G401 (cell line): Measurements from ENCODE around the gene ENTPD2. TPM values are rescaled to one million over a fixed set of nuclear protein-coding genes. Genes with fewer than 3 reads are reported as not detected.
"Not testable (repeated sequence)": the region's sequence is repeated elsewhere in the genome, so short reads cannot be mapped to it uniquely, and the experiment has no call there.

Experiments used
- DNase-seq: peaks from one replicate; pipeline ENCODE4 v3.0.0-alpha.2; 2015; ENCODE audit warnings: low spot score
- in situ Hi-C: cut with HindIII; loops from 2 replicates; pipeline ENCODE4 v1.10.0; 2016; ENCODE audit warnings: low sequenced_read_pairs, mixed read lengths
- total RNA-seq: library from RNA; depleted of rRNA; stranded (reverse); fragments of >200 nt; shearing (Covaris generic); gene quantifications from 2 replicates; pipeline ENCODE4 v1.2.3, GENCODE V29; 2014

Gene ENTPD2
- total RNA-seq, 1 experiment from 2014 or later = not detected

DNA sequence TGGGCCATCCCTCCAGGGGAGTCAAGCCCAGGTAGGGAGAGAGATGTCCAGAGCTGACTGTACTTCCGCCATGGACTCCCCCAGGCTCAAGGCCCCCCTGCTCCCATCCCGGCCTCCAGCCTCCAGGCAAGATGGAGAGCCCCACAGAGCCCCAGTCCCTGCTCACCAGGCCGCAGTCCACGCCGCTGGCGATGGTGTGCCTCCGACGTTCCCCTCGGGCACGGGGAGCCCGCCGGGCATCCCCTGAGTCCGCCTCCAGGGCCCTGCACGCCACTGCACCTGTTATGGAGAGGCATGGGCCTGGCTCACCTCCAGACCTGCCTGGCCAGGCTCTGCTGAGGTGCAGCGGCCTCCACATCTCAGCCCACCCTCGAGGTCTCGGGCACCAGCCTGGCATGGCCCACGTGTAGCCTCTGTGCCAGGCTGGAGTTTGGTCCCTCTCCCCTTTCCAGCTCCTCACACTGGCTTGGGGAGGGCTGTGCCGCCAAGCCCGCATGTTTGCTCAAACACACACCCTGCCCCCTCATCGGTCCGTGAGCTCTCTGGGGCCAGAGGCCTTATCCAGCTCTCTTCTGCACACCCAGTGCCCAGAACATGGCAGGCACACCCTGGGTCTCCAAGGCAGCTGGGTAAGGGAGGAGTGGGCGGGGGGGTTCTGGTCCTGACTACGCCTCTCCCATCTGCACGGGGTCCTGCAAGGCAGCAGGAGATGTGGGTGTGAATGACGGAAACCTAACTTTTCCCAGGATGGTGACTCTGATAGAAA is 12.4 kb upstream of the ENTPD2 start:
- no peak for DNase-seq
- in situ Hi-C loops = no loop called here

DNA sequence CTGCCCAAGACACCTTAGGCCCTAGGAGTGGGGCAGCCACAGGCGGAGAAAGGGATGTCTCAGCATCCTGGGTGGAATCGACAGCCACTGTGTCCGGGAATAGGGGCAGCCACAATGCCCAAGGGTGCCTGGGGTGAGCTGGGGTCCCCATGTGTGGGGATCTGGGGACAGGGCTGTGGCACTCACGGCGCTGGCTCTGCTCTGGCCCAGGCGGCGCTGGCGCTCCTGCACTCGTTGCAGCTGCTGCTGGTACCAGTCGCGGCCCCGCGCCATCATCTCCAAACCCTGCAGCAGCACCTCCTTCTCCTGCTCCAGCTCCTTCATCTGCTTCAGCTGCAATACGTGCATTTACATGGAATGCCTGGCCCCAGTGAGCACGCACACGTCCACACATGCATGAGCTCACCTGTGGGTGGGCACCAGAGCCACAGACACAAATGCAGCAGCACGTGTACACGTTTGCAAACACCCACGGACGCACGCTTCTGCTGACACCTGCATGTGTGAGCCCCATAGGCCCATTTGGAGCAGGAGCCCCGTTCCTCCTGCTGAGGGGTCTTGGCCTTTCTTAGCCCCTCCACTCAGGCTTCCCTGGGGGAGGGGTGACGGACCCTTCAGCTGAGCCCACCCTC is 11.6 kb upstream of the ENTPD2 start:
- in situ Hi-C loops = no loop called here
- DNase-seq = no peak

DNA sequence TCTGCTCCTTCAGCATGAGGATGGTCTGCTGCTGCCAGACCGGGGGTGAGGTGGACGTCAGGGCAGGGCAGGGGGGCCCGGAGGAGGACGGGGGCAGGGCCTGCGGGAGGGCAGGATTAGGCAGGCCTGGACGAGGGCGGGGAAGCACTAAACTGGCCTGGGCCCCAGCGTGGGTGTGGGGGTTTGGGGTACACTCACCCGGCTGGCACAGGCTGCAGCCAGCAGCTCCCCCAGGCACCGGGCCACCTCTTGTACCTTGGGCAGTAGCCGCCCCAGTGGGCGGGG is 11.0 kb upstream of the ENTPD2 start:
- in situ Hi-C loops = no loop called here
- no peak for DNase-seq

DNA sequence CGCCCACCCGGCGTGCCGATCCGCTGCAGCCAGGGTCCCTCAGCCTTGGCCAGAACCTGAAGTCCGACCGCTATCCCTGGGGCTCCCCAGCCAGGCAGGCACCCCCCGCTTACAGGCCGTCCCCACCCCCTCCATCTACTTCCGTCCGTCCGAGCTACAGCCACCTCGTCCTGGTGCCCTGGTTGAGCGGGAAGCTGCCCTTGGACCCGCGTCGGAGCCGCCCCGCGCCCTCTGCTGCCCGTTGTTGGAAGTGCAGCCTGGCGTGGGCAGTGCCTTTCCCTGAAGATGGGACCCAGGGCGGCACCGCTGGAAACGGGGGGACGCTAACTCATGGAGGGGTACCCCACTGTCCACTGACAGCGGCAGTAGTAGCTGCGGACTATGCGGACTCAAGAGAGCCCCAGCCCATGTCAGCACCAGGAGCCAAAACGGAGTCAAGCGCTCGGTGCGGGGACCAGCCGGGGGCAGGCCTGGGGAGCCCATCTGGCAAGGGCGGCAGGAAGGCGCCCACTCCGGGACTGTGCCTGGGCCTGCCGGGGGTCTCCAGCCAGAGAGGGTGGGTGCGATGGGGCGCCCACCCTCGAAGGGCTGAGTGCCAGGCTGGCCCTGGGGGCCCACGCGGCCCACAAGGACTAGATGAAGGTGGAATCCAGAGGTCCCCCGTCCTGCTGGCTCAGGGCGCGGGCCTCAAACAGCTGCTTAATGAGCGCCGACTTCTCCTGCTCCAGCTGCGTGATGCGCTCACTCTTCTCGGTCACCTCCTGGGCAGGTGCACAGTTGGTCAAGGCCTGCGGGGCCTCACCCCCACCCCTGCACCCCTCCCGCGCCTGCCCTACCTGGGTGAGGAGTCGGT is 10.4 kb upstream of the ENTPD2 start:
- in situ Hi-C loops = no loop called here
- DNase-seq = peak; percentile 66

DNA sequence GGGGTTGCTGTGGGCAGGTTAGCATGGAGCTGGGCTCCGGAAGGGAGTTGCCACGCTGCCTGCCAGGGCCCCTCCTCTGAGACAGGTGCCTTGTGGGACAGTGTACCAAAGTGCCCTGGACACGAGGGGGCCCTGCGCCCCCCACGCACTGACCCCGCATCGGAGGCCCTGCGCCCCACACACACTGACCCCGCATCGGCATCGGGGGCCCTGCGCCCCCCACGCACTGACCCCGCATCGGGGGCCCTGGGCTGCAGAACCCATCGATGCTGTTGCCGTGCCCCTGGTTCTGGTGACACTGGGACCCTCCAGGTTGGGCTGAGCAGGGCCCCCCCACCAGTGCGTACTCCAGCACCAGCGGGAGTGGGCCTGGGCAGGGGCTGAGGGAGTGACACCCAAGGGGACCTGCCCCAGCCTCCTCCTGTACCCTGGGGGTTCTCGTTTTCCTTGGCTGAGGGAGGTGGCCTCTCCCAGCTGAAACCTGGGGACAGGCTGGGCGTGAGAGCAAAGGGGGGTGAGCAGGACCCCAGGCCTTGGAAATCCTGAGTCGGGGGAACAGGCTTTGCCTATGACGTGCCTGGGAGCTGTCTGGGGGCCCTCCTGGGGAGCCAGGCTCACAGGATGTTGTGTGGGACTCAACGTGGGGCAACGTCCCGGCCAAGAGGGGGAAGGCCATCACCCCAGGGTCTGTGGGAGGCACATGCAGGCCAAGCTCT is 9.6 kb upstream of the ENTPD2 start:
- in situ Hi-C loops = no loop called here
- DNase-seq = no peak

DNA sequence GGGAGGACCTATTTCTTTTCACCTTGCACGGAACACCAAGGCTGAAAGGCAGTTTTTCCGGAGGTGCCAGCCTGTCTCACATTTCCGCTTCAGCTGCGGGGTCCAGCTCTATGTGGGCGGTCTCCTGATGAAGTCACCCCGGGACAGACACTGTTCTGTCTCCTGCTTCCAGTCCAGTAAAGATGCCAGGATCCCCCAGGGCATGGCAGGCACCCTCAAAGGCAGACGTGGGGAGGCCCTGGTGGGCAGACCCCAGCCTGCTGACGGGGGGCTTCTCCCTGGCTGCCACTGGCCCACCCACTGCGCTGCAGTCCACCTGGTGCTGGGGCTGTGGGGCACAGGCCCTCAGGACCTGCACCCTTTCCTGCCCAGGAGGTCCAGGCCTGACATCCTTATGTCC is 8.9 kb upstream of the ENTPD2 start:
- DNase-seq, in situ Hi-C loops: not testable (repeated sequence)

DNA sequence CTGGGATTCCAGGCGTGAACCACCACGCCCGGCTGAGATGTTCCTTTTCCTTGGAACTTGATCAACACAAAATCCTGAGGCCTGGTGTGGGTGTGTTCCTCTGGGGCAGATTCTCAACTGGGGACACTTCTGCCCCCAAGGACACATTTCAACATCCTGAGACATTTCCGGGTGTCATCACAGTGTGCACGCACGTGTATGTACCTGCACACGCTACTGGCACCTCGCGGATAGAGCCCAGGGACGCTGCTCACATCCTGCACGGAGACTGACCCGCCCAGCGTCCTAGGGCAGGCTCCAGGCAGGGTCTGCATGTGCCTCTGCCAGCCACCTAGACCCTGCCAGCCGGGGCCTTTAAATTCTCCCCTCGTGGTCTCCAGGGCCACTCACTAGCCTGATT is 8.5 kb upstream of the ENTPD2 start:
- DNase-seq = no peak
- in situ Hi-C loops = no loop called here

DNA sequence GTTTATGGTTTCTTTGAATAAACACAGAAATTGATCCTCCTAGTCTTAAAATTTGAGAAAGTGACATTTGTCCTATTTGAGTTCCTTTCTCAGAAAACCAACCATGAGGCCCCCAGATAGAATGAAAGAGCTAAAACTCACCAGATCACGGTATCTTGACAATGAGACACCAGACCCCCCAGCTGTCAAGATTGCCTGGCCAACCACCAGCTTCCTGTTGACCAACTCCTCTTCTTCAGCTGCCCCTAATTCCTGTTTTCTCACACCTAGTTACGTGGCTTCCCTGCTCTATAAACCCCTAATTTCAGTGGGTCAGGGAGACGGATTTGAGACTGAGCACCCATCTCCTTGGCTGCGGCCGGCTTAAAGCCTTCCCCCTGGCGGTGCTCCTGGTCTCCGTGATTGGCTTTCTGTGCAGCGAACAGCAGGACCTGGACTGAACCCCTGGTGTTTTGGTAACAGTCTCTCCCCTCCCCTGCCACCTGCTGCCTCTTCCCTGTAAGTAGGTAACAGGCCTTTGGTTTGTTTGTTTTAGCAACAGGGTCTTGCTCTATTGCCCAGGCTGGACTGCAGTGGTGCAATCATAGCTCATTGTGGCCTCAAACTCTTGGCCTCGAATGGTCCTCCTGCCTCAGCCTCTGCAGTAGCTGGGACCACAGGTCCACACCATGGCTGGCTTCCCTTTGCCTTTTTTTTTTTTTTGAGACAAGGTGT is 4.8 kb upstream of the ENTPD2 start:
- in situ Hi-C loops = no loop called here
- DNase-seq = no peak

DNA sequence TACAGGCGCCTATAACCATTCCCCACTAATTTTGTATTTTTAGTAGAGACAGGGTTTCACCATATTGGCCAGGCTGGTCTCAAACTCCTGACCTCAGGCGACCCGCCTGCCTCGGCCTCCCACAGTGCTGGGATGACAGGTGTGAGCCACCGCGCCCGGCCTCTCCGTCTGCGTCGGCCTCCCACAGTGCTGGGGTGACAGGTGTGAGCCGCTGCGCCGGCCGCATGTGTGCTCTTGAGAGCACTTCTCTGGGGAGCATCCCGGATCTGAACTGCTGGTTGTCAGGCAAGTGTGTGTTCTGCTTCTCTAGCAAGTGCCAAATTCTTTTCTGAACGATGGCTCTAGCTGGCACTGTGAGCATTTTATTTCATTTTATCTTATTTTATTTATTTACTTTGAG is 3.7 kb upstream of the ENTPD2 start:
- in situ Hi-C loops = no loop called here
- no peak for DNase-seq

DNA sequence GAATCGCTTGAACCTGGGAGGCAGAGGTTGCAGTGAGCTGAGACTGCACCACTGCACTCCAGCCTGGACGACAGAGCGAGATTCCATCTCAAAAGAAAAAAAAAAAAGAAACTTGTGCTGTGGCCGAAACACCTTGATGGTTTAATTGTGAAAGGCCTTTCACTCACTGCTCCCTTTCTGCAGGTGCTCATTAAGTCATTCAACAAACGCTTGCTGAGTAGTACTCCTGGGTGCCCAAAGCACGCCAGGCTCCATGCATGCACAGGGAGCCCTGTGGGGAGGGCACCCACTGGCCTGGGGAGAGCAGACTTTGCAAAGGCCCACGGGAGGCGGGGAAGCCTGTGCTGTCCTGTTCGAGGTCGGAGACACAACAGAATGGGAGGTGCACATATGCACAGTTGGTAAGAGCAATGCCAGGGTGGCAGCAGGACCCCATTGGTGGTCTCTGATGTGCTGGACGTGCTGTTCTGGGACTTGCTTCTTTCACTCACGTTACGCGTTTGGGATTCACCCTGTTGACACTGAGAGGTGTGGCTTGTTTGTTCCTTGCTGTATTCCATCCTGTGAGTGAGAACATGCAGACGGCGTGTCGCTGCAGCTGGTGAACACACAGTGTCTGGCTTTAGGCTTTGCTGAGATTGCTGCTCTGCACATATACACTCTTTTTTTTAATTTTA is 3.0 kb upstream of the ENTPD2 start:
- in situ Hi-C loops = no loop called here
- no peak for DNase-seq

DNA sequence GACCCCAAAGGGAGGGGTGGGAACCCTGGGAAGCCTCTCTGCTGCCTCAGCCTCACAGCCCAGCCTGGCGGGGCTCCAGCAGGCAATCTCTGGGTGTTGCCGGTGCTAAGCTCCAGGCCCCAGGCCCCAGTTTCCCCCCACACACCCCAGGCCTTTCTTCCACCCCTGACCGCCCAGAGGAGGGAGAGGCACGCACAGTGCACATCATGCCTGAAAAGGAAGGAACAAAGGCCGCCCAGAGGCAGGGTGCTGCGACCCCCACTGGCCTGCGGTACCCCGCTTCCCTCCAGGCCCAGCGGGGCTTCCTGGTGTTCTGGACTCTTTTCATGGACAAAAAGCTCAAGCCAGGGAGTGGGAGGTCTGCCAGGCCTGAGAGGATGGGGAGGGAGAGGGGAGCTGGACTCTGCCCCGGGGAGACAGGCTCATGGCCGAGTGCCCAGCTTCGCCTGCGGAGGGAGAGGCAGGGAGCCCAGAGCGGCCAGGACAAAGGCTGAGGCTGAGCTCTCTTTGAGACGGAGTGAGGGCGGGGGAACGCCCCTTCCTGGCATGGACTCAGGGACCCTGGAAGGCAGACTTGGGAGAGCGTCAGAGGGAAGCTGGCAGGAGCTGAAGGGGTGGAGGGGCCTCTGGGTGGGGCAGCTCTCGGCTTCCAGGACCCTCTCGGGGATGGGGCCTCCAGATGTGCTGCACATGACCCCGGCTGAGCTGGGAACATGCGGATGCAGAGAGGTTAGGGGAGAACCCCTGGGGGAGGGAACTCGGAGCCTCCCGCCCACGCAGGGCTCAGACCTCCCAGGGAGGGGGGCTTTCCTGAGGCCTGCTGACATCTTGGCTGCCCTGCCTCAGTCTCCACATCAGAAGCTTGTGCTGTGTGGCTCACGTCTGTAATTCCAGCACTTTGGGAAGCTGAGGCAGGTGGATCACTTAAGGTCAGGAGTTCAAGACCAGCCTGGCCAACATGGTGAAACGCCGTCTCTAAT is 1.8 kb upstream of the ENTPD2 start:
- peak; percentile 83 for DNase-seq
- in situ Hi-C loops = no loop called here

DNA sequence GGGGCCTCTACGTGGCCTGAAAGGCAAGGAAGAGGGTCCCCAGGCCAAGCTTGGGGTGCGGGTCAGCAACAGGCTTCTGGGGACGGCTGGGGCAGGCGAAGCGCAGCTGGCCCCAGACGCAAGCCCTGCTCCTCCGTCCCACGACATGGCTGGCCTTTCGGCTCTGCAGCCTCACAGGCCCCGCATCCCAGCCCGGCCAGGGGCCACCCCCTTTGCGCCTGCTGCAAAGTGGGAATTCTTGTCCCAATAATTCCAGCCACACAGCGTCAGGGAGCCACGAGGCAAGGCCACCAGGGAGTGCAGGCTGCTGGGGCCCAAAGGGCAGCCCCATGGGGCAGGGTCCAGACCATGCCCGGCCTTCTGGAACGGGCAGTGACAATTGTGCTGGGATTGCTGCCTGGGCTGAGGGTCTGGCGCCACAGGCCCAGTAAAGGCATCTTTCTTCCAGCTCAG is 1.1 kb upstream of the ENTPD2 start:
- in situ Hi-C loops = no loop called here
- DNase-seq = no peak

DNA sequence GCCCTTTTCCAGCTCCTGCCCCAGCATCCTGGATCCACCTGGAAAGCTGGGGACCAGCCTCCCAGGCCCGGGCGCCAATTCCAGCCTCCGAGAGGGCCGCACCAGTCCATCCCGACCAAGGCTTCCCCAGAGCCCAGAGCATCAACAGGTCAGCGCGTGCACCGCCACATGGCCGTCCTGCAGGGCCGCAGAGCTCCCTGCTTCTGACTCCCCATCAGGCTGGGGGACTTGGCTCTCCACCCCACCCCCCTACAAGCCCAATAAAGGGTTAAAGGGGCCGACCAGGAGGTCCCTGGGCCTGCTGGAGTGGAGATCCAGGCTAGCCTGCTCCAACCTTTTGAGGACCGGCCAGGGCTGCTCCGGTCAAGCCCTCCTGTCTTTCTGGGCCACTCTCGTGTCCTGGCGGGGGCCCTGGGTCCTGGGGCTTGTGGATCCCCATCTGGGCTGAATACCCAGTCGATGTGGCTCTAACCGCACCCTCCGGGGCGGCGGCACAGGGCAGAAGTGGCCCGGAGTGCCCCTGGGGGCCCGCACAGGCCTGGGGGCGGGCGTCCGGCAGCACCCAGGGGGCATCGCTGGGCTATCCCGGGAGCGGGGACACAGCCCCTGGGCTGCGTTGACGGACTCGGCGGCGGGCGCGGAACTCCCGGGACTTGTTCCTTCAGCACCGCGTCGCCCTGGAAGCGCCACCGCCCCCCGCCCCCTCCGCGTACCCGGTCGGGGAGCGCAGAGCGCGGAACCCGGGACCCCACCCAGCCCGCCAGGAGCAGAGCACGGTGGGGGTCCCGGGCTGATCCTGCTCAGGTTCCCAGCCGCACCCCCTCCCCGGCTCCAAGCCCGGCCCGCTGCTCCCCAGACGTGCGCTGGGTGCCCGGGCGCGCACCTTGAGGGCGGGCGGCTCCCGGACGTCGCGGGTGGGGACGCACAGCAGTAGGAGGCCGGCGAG is 590 bp downstream of the ENTPD2 start:
- in situ Hi-C loops = no loop called here

DNA sequence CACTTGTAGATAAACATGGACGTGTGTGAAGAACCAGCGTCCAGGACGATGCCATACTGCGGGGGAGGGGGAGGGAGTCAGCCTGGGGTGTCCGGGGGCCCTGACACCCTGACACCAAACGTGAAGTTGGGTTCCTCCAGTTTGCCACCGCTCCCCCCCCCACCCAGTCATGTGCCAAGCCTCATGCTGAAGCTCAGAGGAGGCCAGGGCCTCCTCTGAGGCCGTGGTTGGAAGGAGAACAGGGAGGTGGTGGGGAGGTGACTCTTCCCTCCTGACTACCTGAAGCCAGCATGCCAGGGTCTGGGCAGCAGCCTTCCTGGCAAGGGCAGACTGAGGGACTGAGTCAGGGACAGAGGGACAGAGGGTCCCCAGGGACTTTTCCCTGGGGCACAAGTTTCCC is 1.6 kb downstream of the ENTPD2 start:
- no peak for DNase-seq
- in situ Hi-C loops = no loop called here

More for the DNA sequence above, 590 bp downstream of the ENTPD2 start:
- DNase-seq = no peak

DNA sequence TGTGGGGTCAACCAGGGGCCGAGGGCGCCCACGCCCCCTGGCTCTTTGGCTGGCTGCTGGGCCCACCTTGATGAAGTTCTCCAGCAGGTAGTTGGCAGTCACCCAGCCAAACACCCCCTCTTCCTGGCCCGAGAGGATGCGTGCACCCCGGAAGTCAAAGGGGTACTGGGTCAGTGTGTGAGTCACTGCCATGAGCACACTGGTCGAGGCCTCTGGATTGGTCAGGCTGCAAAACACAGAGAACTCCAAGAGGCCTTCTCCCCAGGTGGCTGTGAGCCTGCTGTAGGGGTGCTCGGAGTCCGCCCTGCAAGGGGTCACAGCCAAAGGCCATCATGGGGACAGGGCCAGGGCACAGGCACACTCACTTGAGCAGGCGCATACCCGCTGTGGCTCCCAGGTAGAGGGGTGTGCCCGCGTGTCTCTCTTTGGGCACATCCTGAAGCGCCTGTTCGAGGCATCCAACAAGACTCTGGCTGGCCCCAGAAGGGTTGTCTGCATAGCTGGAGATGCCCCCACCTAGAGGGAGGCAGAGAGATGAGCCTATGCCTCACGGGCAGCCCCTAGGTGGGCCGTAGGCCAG is 2.6 kb downstream of the ENTPD2 start:
- no peak for DNase-seq
- in situ Hi-C loops = no loop called here

DNA sequence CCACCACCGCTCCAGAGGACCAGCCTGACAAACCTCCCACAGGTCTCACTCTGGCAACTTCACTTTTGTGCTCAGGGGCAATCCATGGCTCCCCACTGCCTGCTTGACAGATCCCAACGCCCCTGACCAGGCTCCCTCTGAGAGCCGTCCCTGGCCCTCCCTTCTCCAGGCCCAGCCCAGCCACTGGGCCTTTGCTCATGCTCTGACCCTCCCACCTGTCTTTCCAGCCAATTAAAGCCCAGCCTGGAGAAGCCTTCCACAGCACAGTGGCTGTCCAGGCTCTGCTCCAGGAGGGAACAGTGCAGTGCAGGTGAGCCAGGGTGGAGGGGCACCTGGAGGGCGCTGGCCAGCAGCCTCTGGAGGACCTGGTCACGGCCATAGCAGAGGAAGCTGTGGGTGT is 3.3 kb downstream of the ENTPD2 start:
- in situ Hi-C loops = no loop called here
- DNase-seq = no peak
